GM23248 (cell line): ENCODE data around the gene SLC24A5.

ENCODE experiments used
- EZH2 ChIP-seq: fragments of 200-600 bp; sonication (generic); IDR thresholded peaks from 2 replicates; pipeline ENCODE4 v1.6.1; 2018; ENCODE audit warnings: antibody characterized with exemption, mild to moderate bottlenecking; ENCODE audit not compliant: insufficient read depth, poor library complexity, severe bottlenecking
- EZH2phosphoT487 ChIP-seq: fragments of 200-600 bp; sonication (generic); IDR thresholded peaks from 2 replicates; pipeline ENCODE4 v1.6.1; 2018; ENCODE audit warnings: antibody characterized with exemption, moderate library complexity, mild to moderate bottlenecking, low read depth; ENCODE audit not compliant: insufficient read depth

- TF ChIP-seq EZH2phosphoT487 (no peak), EZH2 (no peak)
Observed at GRCh38 chr15:48097264-48097663, 23.5 kb upstream of the SLC24A5 start.
